Measurements from ENCODE around the gene MRPS25.

Gene MRPS25

GRCh38 chr3:15096046-15096445 is 30.9 kb upstream of the MRPS25 start:
- TF ChIP-seq GATA1 (IDR thresholded peaks at IDR 0.05; ENCODE audit: low read depth, low read length) (no peak), POLR2A (IDR thresholded peaks at IDR 0.05; ENCODE audit: low read length) (no peak)

DNA sequence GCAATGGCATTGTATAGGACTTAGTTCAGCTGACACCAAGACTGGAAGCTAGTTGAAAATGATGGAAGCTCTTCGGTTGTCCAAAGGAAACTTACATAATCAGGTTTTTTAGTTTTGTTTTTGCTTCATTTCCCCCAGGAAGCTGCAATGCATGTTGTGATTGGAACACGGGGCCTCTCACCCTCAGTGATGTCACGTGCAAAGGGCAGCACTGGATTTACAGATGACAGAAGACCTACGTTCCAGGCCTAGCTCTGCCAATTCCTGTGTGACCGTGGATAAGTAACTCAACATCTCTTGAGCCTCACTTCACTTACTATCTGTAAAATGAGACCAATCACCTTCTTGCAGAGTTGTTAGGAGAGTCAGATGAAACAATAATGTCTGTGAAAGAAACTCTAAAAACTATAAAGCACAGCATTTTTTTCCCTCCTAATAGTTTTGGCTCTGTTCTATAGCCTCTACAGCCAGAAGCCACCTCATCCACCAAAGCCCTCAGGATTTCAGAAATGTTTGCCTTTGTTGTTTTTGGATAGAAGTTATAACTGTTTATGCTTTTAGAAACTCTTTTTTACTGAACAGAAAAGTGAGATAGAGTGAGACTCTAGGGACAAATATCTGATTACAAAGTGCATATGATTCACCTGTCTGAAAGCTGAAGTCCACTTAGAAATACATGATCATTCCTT is 29.2 kb upstream of the MRPS25 start:
- DNase-seq, result no peak

More at GRCh38 chr3:15096046-15096445, 30.9 kb upstream of the MRPS25 start:
- no peak for DNase-seq

GRCh38 chr3:15092686-15093085 is 27.6 kb upstream of the MRPS25 start:
- no peak for DNase-seq
- TF ChIP-seq GATA1 (IDR thresholded peaks at IDR 0.05; ENCODE audit: low read depth, low read length) (no peak), POLR2A (IDR thresholded peaks at IDR 0.05; ENCODE audit: low read length) (no peak)

More for the DNA sequence above, 29.2 kb upstream of the MRPS25 start:
- no peak for TF ChIP-seq POLR2A (IDR thresholded peaks at IDR 0.05; ENCODE audit: low read length)
- no peak for TF ChIP-seq GATA1 (IDR thresholded peaks at IDR 0.05; ENCODE audit: low read depth, low read length)

DNA sequence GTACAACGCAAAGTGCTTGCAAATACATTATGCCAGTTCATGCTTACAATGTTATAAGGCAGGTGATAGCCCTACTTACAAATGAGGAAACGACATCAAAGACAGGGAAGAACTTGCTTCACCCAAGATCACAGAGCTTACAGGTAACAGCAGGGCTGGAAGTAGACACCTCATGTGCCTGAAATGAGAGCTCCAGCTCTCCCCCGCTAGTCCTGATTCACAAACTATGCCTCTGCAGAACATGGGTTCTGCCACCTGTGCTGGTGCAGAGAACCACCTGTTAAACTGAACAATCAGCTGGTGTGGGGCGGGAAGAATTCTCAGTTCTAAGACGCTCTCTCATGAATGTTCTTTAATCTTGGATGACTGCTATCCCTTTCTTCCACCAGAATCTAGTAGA is 26.5 kb upstream of the MRPS25 start:
- DNase-seq, result no peak
- TF ChIP-seq POLR2A (IDR thresholded peaks at IDR 0.05; ENCODE audit: low read length), result no peak
- TF ChIP-seq GATA1 (IDR thresholded peaks at IDR 0.05; ENCODE audit: low read depth, low read length), result no peak

DNA sequence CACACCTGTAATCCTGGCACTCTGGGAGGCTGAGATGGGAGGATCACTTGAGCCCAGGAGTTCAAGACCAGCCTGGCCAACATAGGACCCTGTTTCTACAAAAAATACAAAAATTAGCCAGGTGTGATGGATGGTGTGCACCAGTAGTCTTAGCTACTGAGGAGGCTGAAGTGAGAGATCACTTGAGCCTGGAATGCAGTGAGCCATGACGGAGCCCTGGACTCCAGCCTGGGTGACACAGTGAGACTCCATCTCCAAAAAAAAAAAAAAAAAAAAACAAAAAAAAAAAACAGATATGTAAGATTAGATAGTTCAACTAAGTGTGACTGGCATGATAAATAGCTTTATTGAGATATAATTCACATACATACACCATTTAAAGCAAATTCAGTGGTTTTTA is 24.1 kb upstream of the MRPS25 start:
- no peak for DNase-seq

GRCh38 chr3:15086699-15087098 is 21.6 kb upstream of the MRPS25 start:
- no peak for TF ChIP-seq POLR2A (IDR thresholded peaks at IDR 0.05; ENCODE audit: low read length)
- no peak for TF ChIP-seq GATA1 (IDR thresholded peaks at IDR 0.05; ENCODE audit: low read depth, low read length)

More for the DNA sequence above, 24.1 kb upstream of the MRPS25 start:
- no peak for TF ChIP-seq POLR2A (IDR thresholded peaks at IDR 0.05; ENCODE audit: low read length)
- TF ChIP-seq GATA1 (IDR thresholded peaks at IDR 0.05; ENCODE audit: low read depth, low read length), result no peak

DNA sequence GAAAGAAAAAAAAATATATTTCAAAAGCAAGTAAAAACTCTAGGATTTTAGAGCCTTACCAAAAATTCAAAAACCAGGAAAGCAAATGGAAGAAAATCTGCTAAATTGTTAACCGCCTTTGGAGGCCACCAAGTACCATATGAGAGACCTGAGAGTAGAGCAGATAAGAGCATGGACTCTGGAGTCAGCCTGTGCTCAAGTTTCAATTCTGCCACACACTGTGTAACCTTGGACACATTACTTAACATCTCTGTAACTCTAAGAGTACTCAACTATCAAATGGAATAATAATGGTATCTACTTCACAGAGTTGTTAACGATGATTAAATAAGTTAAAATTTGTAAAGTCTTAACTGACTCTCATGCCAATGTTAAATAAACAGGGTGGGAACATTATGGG is 21.1 kb upstream of the MRPS25 start:
- TF ChIP-seq POLR2A (IDR thresholded peaks at IDR 0.05; ENCODE audit: low read length), result no peak
- TF ChIP-seq GATA1 (IDR thresholded peaks at IDR 0.05; ENCODE audit: low read depth, low read length), result no peak
- no peak for DNase-seq

More at GRCh38 chr3:15086699-15087098, 21.6 kb upstream of the MRPS25 start:
- DNase-seq, result no peak

GRCh38 chr3:15083252-15083651 is 18.1 kb upstream of the MRPS25 start:
- DNase-seq, result no peak
- no peak for TF ChIP-seq POLR2A (IDR thresholded peaks at IDR 0.05; ENCODE audit: low read length)
- no peak for TF ChIP-seq GATA1 (IDR thresholded peaks at IDR 0.05; ENCODE audit: low read depth, low read length)

DNA sequence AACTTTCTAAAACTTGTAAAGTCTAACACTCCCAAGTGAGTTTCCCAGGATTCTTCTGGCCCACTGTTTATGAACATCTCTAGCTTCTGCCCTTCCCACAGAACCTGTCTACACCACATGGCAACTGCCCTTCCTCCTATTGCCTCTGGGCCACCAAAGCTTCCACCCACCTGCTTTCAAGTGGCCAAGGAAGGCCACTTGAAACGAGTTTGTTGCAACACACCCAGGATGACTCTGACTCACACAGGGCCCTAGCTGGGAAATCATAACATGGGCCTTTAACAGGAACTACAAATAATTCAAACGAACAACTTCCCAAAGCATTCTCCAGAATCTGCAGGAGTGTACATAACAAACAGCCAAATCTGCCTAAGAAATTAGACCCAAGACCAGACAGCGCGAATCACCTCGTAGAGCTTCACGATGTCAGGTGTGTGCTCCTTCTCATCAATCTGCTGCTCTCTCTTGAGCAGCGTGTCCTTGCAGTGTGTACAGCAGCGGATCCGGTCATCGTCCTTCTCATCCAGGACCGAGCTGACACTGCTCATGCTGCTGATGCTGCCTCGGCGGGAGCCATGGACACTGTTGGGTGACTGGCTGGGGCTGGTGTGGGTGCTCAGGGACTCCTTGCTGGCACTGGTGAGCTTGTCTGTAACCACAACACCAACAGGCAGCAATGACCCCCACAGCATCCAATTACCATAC is 17.0 kb upstream of the MRPS25 start:
- no peak for DNase-seq
- TF ChIP-seq GATA1 (IDR thresholded peaks at IDR 0.05; ENCODE audit: low read depth, low read length) (no peak), POLR2A (IDR thresholded peaks at IDR 0.05; ENCODE audit: low read length) (no peak)

GRCh38 chr3:15079091-15079490 is 14.0 kb upstream of the MRPS25 start:
- DNase-seq, result no peak
- TF ChIP-seq GATA1 (IDR thresholded peaks at IDR 0.05; ENCODE audit: low read depth, low read length) (no peak), POLR2A (IDR thresholded peaks at IDR 0.05; ENCODE audit: low read length) (no peak)

DNA sequence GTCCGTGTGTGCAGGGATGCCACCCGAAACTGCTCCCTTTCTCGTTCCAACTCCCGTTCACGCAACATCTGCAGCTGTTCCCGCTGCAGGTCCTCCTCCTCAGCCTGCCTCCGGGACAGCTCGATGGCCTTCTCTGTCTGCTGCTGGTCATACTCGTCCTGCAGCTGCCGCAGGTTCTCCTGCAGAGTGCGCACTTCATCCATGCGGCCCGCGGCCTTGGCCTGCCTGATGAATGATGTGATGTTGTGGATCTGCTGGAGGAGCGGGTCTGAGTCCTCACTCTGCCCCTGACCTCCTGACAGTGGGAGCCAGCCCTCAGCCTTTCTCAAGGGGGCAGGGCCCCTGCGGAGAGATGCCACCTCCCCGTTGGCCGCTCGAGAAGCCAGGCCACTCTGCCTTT is 9.4 kb upstream of the MRPS25 start:
- DNase-seq, result no peak
- no peak for TF ChIP-seq GATA1 (IDR thresholded peaks at IDR 0.05; ENCODE audit: low read depth, low read length)
- TF ChIP-seq POLR2A (IDR thresholded peaks at IDR 0.05; ENCODE audit: low read length), result no peak

DNA sequence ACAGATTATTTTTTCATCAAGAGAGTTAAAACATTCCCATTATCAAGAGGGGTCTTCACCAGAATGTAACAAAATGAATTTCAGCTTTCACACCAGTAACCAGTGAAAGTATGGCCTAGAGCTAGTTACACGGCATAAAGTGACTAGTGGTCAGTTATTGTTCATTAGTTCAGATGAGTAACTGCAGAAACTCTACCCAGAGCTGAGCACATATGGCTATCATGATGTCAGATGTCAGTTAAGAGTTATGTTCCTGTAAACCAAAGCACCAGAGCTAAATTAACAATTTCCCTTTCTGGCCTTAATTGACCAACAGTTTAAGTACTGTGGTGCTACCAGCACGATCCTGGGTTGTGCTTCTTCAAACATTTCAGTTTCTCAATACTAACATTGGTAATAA is 6.6 kb upstream of the MRPS25 start:
- no peak for DNase-seq

GRCh38 chr3:15069441-15069840 is 4.3 kb upstream of the MRPS25 start:
- DNase-seq, result no peak
- TF ChIP-seq GATA1 (IDR thresholded peaks at IDR 0.05; ENCODE audit: low read depth, low read length), result no peak
- no peak for TF ChIP-seq POLR2A (IDR thresholded peaks at IDR 0.05; ENCODE audit: low read length)

More for the DNA sequence above, 6.6 kb upstream of the MRPS25 start:
- TF ChIP-seq POLR2A (IDR thresholded peaks at IDR 0.05; ENCODE audit: low read length) (no peak), GATA1 (IDR thresholded peaks at IDR 0.05; ENCODE audit: low read depth, low read length) (no peak)

GRCh38 chr3:15066467-15066866 is 1.4 kb upstream of the MRPS25 start:
- no peak for DNase-seq
- TF ChIP-seq POLR2A (IDR thresholded peaks at IDR 0.05; ENCODE audit: low read length) (no peak), GATA1 (IDR thresholded peaks at IDR 0.05; ENCODE audit: low read depth, low read length) (no peak)

DNA sequence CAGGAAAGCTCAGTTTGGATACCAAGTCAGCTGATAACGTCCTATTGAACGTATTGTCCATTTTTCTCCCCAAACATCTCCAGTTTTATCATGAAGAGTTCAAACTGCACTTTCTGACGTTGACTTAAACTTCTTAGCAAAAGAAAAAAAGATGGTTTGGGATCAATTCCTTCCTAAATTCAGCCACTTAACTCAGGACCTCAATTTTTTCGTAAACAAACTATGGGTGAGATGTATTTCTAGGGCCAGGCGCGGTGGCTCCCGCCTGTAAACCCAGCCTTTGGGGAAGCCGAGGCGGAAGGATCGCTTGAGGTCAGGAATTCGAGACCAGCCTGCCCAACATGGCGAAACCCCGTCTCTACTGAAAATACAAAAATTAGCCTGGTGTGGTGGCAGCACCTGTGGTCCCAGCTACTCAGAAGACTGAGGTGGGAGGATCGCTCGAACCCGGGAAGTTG is 464 bp upstream of the MRPS25 start:
- no peak for DNase-seq
- TF ChIP-seq GATA1 (IDR thresholded peaks at IDR 0.05; ENCODE audit: low read depth, low read length) (no peak), POLR2A (IDR thresholded peaks at IDR 0.05; ENCODE audit: low read length) (no peak)
